HS-27A (cell line): Measurements from ENCODE around the gene IPPK.

Experiments
- DNase-seq: peaks from one replicate; pipeline ENCODE4 v3.0.0-alpha.2; 2012; ENCODE audit warnings: low read depth, missing footprints

Gene IPPK

DNA sequence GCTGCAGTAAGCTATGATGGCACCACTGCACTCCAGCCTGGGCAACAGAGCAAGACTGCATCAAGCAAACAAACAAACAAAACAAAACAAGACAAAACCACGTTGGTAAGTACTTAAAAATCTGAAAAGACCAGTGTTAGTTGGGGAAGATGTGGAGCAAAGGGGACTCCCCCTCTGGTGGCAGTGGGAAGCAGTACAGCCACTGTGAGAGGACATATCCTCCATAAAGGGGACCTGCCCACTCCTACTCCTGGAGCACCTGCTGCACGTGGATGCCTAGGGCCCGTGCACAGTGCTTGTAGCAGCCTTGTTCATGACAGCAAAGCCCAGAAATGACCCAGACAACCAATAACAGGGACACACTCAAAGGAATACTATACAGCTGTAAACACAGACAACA is 17.0 kb upstream of the IPPK start:
- no peak for DNase-seq

DNA sequence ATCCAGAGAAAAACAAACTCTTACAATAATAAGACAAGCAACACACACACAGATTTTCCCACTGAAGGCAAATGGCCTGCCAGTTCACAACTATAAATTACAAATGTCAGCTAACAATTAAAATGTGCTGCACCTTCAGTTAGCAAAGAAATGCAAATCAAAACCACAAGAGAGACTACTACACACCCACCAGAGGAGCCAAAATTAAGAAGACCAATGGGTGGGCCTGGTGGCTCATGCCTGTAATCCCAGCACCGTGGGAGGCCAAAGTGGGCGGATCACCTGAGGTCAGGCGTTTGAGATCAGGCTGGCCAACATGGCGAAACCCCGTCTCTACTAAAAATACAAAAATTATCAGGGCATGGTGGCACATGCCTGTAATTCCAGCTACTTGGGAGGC is 15.1 kb upstream of the IPPK start:
- DNase-seq: no peak

DNA sequence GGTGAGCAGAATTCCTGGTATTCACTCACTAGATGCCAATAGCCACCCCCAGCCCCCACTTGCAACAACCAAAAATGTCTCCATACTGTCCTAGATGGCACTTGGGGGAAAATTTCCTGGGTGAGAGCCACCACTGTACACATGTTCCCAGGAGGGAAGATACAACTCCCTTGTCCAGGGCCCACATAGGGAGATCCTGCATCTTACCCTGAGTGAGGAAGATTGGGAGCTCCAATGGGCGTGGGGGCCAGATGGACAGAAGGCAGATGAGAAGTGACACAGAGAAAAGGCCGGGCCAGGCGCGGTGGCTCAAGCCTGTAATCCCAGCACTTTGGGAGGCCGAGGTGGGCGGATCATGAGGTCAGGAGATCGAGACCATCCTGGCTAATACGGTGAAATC is 12.3 kb upstream of the IPPK start:
- DNase-seq: no peak

DNA sequence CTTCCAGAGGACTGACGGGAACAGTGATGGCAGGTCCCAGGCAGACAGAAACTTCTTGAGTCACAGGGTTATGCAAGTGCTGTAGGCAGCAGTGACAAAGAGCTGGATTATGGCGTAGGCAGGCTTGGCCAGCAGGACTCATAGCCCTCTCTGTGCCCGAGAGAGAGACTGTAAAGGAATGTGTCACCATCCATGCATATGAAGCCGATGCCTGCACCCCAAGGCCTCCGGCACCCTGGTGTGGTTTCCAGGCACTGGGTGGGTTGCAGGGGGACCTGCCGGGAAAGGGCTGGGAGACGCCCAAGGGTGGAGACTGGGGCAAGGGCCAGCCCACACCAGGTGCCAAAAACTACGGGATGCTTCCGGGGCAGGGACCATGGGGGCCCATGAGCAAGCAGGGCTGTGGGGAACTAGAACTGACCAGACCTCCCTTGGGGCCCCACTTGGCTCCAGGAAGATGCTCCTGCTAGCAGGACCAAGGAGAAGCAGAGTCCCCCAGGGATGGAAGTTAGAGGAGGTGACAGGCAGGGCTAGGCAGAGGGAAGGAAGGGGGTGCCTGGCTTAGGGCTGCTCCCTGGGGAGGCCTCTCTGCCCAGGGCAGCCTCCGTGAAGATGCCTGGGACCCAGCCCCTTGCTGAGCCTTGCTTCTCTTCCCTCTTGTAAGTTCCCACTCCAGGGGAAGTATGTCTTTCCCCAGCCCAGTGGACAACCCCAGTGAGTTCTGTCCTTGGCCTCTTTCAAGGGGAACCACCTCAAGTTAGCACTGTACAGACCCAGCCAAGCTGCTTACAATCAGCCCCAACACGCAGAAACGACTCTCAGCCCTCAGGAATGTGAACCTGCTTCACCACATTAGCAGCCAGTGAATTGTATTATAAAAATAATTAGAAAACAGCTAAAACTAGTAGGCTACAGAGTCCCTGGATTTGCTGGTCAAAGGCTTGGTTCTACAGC is 10.5 kb upstream of the IPPK start:
- DNase-seq: no peak

DNA sequence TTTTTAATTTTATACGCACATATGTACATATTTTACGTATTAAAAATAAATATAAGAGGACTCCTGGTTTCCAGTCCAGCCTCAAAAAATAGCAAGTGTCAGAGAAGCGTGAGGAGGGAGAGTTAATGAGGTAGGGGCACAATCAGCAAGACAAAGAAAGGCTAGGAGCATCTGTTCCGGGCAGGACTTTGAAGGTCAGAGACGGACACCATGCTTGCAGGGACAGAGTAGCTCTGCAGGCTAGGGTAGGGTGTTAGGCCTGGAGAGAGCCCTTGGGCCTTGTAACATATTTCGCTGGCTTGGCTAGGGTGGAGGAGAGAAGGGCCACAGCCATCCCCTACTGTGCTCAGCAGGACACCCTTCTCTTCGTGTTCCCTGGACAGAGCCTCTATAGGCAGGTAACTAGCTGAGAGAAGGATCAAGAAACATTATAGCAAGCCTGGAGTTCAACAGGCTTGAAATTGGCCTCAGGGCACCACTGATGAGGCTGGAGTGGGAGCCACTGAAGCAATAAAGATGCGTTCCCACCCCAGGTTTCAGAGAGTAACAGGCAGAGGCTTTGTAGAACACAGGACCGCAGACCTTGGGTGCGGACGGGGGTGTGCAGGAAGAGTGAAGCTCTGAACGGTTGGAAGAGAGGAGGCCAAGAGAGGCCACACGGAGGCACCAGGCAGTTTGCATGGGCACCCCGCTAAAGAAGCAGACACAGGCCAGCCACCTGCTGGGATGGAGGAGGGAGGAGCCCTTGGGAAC is 9.7 kb upstream of the IPPK start:
- DNase-seq: no peak

DNA sequence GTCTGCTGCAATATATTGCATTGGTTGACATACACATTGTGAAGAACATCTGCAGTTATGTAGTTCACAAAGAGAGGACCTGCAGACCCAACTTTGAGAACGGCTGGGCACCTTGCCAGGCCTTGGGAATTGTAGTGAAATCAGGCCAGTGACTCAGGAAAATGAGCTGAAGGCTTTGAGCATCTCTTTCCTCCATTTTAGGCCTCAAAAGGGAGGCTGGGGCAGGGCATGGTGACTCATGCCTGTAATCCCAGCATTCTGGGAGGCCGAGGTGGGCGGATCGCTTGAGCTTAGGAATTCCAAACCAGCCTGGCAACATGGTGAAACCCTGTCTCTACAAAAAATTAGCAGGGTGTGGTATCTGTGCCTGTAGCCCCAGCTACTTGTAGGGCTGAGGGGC is 1.4 kb upstream of the IPPK start:
- DNase-seq: no peak

DNA sequence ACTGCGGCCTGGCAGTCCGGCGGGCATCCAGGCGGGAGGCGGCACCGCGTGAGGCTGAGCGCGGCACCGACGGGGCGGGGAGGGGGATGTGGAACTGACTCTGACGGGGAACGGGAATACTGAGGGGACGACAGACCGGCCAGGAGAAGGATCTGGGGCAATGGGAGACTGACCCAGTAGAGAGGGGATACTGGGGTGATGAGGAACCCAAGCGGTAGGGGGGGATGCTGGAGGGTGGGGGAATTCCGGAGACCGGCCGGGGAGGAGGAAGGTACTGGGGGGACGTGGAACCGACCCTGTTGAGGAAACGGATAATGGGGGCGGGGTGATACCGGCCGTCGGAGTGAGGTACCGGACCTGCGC is 423 bp downstream of the IPPK start:
- DNase-seq: no peak

DNA sequence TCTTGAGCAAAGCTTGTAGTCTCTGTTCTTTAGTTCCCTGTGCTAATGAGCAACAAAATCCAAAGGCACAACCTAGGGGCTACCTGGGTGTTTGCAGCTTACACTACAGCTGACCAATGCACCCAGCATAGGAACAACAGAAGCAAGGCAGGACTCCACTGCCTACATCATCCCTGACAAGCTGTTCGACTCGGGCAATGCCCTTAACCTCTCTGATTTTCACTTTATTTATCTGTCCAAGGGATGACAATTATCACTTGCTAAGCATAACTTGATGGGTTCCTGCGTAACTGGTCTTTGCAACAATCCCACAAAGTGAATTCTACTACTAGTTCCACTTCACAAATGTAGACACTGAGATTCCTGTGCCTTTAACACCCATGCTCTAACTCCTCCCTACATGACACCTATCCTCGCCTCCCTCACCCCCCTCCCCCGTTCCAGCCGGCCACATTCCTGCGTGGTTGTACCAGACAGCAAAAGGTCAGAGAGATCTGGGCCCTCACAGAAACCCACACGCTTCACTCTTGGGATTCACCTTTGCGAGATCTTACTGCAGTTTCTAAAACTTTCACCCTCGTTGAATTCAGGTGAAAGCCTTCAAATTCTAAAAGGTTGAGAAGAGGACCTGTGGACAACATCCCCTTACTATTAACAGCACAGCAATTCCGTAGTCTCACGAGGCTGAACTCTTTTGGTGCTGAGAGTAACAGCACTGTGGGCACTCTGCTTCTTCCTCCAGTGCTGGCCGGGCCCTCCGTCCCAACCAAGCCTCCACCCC is 995 bp downstream of the IPPK start:
- no peak for DNase-seq

DNA sequence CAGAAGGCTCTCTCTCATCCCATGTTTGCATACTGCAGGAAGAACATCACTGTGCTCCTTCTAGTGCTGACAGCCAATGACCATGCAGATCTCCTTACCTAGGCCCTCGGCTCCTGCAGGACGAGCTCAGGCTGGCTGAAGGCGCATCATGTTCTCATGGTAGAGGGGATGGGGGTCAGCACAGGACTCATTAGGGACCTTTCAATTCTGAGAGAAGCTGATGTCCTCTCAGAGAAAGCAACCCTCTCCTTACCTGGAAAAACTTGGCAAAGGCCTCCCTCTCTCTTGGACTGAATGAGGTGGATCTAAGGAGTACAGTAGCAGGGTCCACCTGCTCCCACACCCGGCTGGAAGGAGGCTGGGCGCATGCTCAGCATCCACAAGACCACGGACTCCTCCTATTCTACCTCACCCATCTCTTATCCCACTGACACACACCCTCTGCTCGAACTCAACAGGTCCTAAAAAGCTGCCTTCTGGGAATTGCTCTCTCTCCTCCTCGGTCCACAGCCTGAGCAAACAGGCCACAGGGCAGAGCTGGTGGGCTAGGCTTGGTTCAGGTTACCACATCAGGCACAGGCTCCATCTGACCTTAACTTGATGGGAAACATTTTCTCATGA is 2.9 kb downstream of the IPPK start:
- DNase-seq: no peak

DNA sequence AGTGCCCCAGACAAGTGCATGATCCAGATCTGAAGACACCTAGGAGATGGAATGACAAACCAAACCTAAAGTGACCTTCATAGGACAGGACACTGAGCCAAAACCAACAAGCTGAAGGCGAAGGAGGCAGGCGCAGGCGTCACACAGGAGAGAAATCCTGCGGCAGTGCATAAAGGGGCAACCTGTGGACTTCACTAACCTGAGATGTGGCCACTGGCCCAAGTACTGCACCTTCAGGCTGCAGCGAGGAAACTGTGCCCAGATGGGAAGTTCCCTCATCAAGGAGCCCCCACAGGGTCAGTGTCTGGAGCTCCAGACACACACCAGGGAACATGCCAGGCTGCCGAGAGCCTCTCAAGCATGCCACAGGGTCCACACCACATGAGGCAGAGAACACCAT is 3.7 kb downstream of the IPPK start:
- DNase-seq: no peak

DNA sequence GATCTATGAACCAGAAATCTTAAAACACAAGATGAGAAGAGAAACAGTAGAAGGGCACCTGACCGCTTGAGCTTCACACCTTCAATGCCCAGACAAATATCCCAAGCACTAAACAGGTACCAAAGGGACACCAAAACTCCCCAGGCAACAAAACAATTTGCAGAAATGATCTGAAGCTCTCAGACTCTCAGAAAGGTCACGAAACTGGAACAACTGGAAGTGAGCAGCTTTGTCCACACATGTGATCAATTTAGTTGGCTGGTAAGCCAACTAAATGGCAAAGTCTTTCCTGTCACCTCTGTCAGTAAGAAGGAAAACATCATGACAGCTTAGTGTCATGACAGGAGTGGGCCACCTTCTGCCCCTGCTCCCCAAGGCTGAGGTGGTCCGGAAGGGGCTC is 4.1 kb downstream of the IPPK start:
- DNase-seq: no peak

DNA sequence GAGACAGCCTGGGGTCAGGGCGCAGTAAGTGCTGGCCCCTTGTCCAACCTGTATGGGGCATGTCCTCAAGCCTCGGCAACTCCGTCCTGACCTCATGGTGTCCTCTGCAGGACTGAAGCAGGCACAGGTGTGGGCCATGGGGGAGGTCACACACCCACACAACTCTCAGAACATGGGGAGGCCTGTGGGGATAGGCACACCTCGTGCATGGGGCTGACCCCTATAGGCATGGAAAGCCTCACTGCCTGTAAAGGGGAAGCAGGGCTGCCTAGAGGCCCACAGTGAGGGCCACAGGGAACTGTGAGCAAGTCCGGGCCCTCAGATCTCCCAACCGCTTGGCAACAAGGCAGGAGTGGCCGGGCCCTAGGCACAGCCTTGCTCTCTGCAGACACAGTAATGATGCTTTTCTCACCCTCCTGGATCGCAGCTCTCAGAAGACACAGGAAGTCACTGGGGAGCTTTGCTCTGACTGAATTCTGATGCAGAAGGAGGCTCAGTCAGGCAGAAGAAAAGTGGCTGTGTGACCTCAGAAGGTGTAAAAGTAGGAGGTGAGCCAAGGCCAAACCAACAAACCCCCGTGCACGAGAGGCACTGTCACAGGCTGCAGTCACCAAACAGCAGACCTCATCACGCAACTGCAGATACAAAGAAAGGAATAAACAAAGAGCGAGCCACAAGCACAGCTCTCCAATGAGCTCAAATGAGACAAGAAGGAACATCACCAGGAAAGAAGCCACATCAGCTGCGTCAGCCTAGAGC is 5.4 kb downstream of the IPPK start:
- DNase-seq: no peak

DNA sequence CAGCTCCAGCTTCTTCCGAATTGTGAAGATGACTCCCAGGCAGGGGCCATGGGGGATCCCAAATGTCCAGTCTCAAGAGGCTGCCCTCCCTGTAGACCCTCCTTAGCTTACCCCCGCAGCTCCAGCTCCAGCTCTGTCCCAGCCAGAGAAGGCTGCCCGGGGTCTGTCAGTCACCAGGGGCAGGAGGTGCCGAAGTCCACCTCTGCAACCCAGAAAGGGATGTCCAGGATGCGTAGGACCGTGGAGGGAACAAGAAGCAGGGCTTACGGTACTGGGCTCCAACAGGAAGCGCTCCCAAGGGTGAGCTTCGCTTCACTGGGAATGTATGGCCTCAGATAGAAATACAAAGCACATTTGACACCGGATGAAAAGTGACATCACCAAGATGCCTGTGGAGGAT is 6.0 kb downstream of the IPPK start:
- DNase-seq: no peak

DNA sequence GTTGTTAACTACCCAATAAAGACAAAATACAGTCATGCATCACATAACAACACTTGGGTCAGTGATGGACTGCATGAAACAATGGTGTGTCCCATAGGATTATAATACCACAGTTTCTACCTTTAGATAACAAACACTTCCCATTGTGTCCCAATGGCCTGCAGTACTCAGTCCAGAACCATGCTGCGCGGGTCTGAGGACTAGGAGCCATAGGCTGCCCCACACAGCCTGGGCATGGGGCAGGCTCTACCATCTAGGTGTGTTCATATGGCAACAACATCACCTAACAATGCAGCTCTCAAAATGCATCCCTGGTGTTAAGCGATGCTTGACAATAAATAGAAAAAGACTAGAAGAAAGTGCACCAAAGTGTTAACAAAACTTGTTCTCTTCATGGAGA is 6.8 kb downstream of the IPPK start:
- no peak for DNase-seq

DNA sequence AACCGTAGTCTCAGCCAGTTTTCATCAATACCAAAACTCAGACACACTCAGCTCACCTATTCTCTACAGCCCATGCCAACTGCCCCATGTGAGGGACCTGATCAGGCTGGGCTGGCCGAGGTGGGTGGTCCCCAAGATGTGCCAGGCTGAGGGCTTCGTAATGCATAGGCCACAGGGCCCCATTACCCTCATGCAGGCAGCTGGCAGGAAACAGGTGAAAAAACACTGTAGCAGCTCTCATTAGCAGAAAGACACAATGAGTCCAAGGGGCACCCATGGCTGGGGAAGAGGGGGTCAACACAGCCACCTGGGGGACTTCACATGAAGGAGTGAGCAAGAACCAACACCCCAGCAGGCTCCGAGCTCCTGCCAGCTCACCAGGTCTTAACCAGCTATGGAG is 8.2 kb downstream of the IPPK start:
- DNase-seq: no peak

DNA sequence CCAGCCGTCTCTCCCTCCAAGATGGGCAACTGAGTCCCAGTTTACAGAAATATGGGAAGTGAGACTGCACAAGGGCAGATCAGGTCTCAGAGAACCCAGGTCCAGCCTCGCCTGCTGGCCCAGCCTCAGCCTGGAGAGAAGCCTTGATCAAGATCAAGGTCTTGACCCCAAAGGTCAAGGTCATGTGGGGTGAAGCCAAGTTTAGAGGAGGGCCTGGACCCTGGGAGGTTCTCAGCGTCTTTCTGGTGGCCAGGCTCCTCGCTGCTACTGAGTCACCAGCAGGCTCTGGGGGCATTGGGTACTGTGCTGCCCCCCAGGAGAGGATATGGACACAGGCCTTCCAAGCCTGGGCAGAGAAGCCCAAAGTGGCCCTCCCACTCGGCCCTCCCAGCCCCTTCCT is 8.8 kb downstream of the IPPK start:
- no peak for DNase-seq

DNA sequence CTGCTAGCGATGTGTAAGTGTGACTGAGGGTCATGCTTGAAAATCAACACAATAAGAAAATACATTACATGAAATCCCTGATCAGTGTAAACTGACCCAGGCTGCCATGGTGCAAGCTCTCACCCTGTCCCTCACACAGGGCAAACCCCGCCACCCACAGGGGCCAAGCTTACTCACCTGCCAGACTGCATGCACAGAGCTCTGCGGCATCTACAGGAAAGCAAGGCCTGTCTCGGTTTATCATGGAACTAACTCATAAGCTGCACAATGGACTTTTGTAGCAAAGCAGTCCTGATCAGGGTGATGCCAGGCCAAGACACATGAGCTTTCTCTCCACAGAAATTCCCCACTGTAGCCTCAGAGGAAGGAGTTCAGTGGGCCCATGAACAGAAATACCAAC is 9.7 kb downstream of the IPPK start:
- DNase-seq: no peak

DNA sequence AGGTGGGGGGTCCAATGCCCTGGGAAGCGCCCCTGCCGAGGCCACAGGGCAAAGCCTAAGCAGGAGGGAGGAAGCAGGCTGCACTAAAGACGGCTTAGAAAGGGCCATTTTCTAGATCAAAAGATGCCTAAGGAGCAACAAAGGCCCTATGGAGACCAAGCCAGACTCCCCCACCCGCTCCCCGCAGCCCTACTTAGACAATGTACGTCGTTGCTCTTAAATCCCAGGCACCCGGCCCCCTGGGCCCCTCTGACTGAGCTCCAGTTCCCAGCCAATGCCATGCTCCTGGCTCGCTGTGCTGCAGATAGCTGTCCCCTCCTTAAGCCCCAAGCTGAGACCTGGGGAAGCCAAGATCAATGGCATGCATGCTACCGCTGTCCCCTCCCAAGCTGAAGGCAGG is 10.3 kb downstream of the IPPK start:
- no peak for DNase-seq

DNA sequence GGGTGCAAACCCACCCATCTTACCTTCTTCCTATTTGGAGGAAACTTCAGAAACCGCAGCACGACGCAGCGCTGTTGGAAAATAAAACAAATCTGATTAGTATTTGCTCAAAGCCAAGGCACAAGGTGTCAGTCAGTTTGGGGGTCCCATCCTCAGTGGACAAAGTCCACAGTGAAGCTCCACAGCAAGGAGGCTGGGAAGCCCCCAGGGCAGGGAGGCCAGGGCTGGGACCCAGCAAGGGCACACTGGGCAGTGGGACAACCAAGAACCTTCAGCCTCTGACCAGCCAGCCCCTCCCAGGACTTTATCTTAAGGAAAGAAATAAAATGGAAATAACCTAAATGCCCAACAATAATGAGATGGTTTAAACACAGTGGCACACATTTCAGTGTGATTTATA is 11.3 kb downstream of the IPPK start:
- DNase-seq: no peak

DNA sequence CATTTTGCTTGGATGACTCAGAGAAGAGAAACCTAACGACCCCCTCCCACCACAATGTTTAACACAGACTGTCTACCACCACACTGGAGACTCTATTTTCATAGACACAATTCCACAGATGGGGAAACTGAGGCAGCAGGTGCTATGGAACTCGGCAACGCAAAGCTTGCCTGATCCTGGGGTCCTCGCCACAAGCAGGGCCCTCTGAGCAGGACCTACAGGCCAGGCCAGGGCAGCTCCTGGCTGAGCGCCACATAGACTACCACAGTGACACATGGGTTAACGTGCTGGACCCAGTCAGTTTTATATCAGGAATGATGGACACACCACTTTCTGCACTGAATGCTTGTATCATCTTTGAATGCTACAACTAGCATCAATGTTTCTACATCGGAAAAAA is 11.8 kb downstream of the IPPK start:
- no peak for DNase-seq

DNA sequence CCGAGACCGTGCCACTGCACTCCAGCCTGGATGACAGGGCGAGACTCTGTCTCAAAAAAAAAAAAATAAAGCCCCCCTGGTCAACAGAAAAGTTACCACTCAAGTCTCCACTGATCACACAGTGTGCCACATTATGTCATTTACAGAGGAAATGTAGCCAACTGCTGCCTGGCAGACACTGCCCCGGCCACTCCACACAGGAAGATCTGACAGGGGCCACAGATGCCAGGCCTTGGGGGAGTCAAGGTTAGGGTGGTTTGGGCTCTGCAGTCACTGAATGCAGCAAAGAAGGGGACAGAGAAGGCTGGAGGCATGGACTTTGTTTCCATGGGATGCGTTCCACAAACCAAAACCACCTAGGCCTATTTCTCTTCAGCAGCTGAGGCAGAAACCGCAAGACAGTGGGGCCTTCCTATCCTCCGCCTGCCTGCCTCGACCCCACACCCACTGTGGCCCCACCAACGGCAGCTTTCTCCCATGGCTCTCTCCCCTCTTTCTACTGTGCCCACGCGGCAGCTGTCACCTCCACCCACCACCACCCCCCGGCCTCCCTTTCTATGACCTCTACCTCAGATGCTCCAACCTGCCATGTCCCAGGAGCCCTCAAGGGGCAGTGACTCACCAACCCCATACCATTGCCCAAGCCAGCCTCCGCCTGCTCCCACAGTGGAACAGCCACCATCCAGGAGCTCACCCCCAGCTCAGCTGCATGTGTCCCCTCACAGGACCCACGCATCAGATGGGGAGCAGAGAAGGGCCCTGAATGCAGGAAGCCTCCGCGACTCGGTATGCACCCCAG is 12.4 kb downstream of the IPPK start:
- DNase-seq: no peak
